T-cell (primary cell): ENCODE data around the gene ZNF608. TPM values are rescaled to one million over a fixed set of nuclear protein-coding genes. Genes with fewer than 3 reads are reported as not detected.

ENCODE experiments used
- ATAC-seq, 4 experiments: fragments of 200-7000 bp in 3 of 4; fragments of 150-1000 bp in 1 of 4; cut with Tn5 transposase; replicated peaks in 1 of 4; 1 replicate in 3 of 4; 2 replicates in 1 of 4; pipeline ENCODE4 v1.10.0; 2021; ENCODE audit warnings: moderate library complexity in 3 of 4, mild to moderate bottlenecking in 2 of 4, moderate number of reproducible peaks in 1 of 4
- CTCF ChIA-PET, 2 donors: fragments of 300-600 bp; sonication (Branson Sonifier 250); formaldehyde crosslinking; loops; one replicate each; lab custom pipeline; 2022; ENCODE audit warnings: antibody characterized with exemption in 2 of 2; lab: Charles Lee
- POLR2A ChIA-PET, 2 donors: fragments of 300-600 bp; sonication (Branson Sonifier 250); formaldehyde crosslinking; loops; one replicate each; lab custom pipeline; 2022; ENCODE audit warnings: antibody characterized with exemption in 2 of 2; lab: Charles Lee
- DNase-seq, 35 experiments: peaks; one replicate each; pipeline versions ENCODE4 v3.0.0 to v3.0.0-alpha.2; 2013 to 2023
- H3K27ac ChIP-seq: one replicate; pipeline ENCODE4 v1.5.1; 2013; ENCODE audit warnings: low read length
- H3K27me3 ChIP-seq, 2 experiments: replicated peaks in 1 of 2; 1 replicate in 1 of 2; 2 replicates in 1 of 2; pipeline versions ENCODE4 v1.6.1 to v1.7.0; 2013; ENCODE audit warnings: low read length in 1 of 2, mixed read lengths in 1 of 2; ENCODE audit not compliant: control insufficient read depth in 2 of 2, insufficient read depth in 2 of 2; ENCODE audit errors: extremely low read depth in 1 of 2
- H3K36me3 ChIP-seq, 2 donors: 1 replicate in 1 of 2; 2 replicates in 1 of 2; pipeline versions ENCODE4 v1.6.1 to v1.7.0; 2013; ENCODE audit warnings: low read length in 1 of 2; ENCODE audit not compliant: control insufficient read depth in 2 of 2, insufficient read depth in 1 of 2; ENCODE audit errors: extremely low read depth in 1 of 2
- H3K4me1 ChIP-seq, 2 experiments: 1 replicate in 1 of 2; 2 replicates in 1 of 2; pipeline versions ENCODE4 v1.6.1 to v1.7.0; 2013; ENCODE audit warnings: low read length in 2 of 2, mixed read lengths in 1 of 2; ENCODE audit not compliant: insufficient read depth in 2 of 2, control insufficient read depth in 1 of 2; ENCODE audit errors: extremely low read depth in 1 of 2
- H3K4me3 ChIP-seq, 2 donors: 1 replicate in 1 of 2; 2 replicates in 1 of 2; pipeline versions ENCODE4 v1.5.1 to v1.7.0; 2013; ENCODE audit warnings: mild to moderate bottlenecking in 2 of 2, low read length in 1 of 2, moderate library complexity in 1 of 2; ENCODE audit not compliant: control insufficient read depth in 1 of 2; ENCODE audit errors: extremely low read depth in 1 of 2
- H3K9me3 ChIP-seq: 2 replicates; pipeline ENCODE4 v1.7.0; 2013
- H3K27ac Mint-ChIP-seq, 2 donors: one replicate each; pipeline ENCODE4 v1.8.0; 2020 to 2021; ENCODE audit warnings: mild to moderate bottlenecking in 2 of 2, mixed read lengths in 2 of 2
- H3K27me3 Mint-ChIP-seq, 2 donors: one replicate each; pipeline ENCODE4 v1.8.0; 2021 to 2022; ENCODE audit warnings: mixed read lengths in 2 of 2
- H3K36me3 Mint-ChIP-seq: one replicate; pipeline ENCODE4 v1.8.0; 2021; ENCODE audit warnings: mixed read lengths
- H3K4me1 Mint-ChIP-seq, 3 donors: one replicate each; pipeline ENCODE4 v1.8.0; 2020 to 2022; ENCODE audit warnings: mixed read lengths in 3 of 3, mild to moderate bottlenecking in 1 of 3
- H3K4me3 Mint-ChIP-seq, 3 donors: one replicate each; pipeline ENCODE4 v1.8.0; 2020 to 2022; ENCODE audit warnings: mild to moderate bottlenecking in 3 of 3, mixed read lengths in 3 of 3, moderate library complexity in 3 of 3
- H3K9me3 Mint-ChIP-seq, 3 donors: one replicate each; pipeline ENCODE4 v1.8.0; 2020 to 2022; ENCODE audit warnings: mixed read lengths in 3 of 3
- WGBS: methylation state at CpG from one replicate; pipeline ENCODE4 v1.1.5; 2013; ENCODE audit warnings: missing lambda C conversion rate; ENCODE audit not compliant: insufficient coverage; 5-methylcytosine and 5-hydroxymethylcytosine counted together
- total RNA-seq, 35 experiments: library from RNA in 6 of 35; stranded (reverse) in 6 of 35; fragments of 120-200 nt in 1 of 35; gene quantifications; one replicate each; pipeline versions ENCODE4 v1.2.1 to v1.2.4 and lab custom pipeline; 2013 to 2026

The ZNF608 gene
- total RNA-seq, 5 donors from 2014 or later (not counting 1 experiment from before 2014, with no cell fraction given): 0.26 to 1.3 (median 0.49) TPM

GRCh38 chr5:124783794-124784193, 37.4 kb upstream of the ZNF608 start:
- H3K27me3 ChIP-seq: no peaks in the 10 kb centered on the region
- Mint-ChIP-seq H3K36me3 (no peaks in the 10 kb centered on the region), H3K4me1 (no peaks in the 10 kb centered on the region), H3K27me3 (no peaks in the 10 kb centered on the region), H3K4me3 (no peak overlapping the region), H3K27ac (no peak overlapping the region), H3K9me3 (peaks cover 0 to 6% (median 0%) of the 10 kb centered on the region in 3 donors)
- ChIA-PET POLR2A (no interaction called here), CTCF (no interaction called here)
- DNase-seq: no peak
- no peak overlapping the region for H3K4me3 ChIP-seq
- WGBS: no CpG with 5 or more reads among the region's 2 CpGs
- no peak overlapping the region for H3K27ac ChIP-seq
- ATAC-seq: no peak
- H3K9me3 ChIP-seq: no peaks in the 10 kb centered on the region
- no peaks in the 10 kb centered on the region for H3K4me1 ChIP-seq
- no peaks in the 10 kb centered on the region for H3K36me3 ChIP-seq

- no peaks in the 10 kb centered on the region for H3K36me3 Mint-ChIP-seq
- DNase-seq (no peak), ATAC-seq (no peak)
- H3K4me3 Mint-ChIP-seq: no peak overlapping the region
- ChIA-PET POLR2A (no interaction called here), CTCF (no interaction called here)
- H3K4me1 Mint-ChIP-seq: no peaks in the 10 kb centered on the region
- Histone ChIP-seq H3K4me3 (no peak overlapping the region), H3K4me1 (no peaks in the 10 kb centered on the region), H3K9me3 (no peaks in the 10 kb centered on the region), H3K36me3 (no peaks in the 10 kb centered on the region), H3K27ac (no peak overlapping the region), H3K27me3 (no peaks in the 10 kb centered on the region)
- no peak overlapping the region for H3K27ac Mint-ChIP-seq
- no peaks in the 10 kb centered on the region for H3K27me3 Mint-ChIP-seq
- 92% methylated on average over 3 of the region's 3 CpGs for whole genome bisulfite sequencing
- peaks cover 0 to 6% (median 0%) of the 10 kb centered on the region in 3 donors for H3K9me3 Mint-ChIP-seq
These were observed 36.8 kb upstream of the ZNF608 start for GRCh38 chr5:124783285-124783684.

- Mint-ChIP-seq H3K27me3 (no peaks in the 10 kb centered on the region), H3K27ac (no peak overlapping the region), H3K36me3 (no peaks in the 10 kb centered on the region), H3K4me3 (no peak overlapping the region), H3K9me3 (peaks cover 0 to 8% (median 4%) of the 10 kb centered on the region in 3 donors), H3K4me1 (no peaks in the 10 kb centered on the region)
- Histone ChIP-seq H3K4me1 (no peaks in the 10 kb centered on the region), H3K27ac (no peak overlapping the region), H3K27me3 (no peaks in the 10 kb centered on the region), H3K9me3 (no peaks in the 10 kb centered on the region), H3K4me3 (no peak overlapping the region), H3K36me3 (no peaks in the 10 kb centered on the region)
- POLR2A ChIA-PET: interaction anchor here in 1 of 2 donors (0.5 kb wide), 1 partner anchor 12 kb away, joined by 3 read pairs; no protein-coding TSS in a partner anchor
- CTCF ChIA-PET: no interaction called here
- DNase-seq (no peak), ATAC-seq (no peak)
- no CpG with 5 or more reads among the region's 1 CpG for WGBS
These were observed 35.8 kb upstream of the ZNF608 start for GRCh38 chr5:124782262-124782661.

- no peaks in the 10 kb centered on the region for H3K27me3 Mint-ChIP-seq
- no peak overlapping the region for H3K4me3 Mint-ChIP-seq
- ChIA-PET POLR2A (no interaction called here), CTCF (no interaction called here)
- no peaks in the 10 kb centered on the region for H3K36me3 Mint-ChIP-seq
- H3K4me3 ChIP-seq: no peak overlapping the region
- no peaks in the 10 kb centered on the region for H3K4me1 Mint-ChIP-seq
- ATAC-seq: no peak
- no peaks in the 10 kb centered on the region for H3K4me1 ChIP-seq
- 100% methylated on average over 1 of the region's 4 CpGs for WGBS
- H3K9me3 ChIP-seq: no peaks in the 10 kb centered on the region
- peaks cover 0 to 8% (median 4%) of the 10 kb centered on the region in 3 donors for H3K9me3 Mint-ChIP-seq
- no peak overlapping the region for H3K27ac ChIP-seq
- no peaks in the 10 kb centered on the region for H3K27me3 ChIP-seq
- DNase-seq: no peak
- H3K36me3 ChIP-seq: no peaks in the 10 kb centered on the region
- no peak overlapping the region for H3K27ac Mint-ChIP-seq
These were observed 33.6 kb upstream of the ZNF608 start for GRCh38 chr5:124780011-124780410.

GRCh38 chr5:124773315-124774311, 27.2 kb upstream of the ZNF608 start:
- peaks cover 4 to 8% (median 4%) of the 10 kb centered on the region in 3 donors for H3K9me3 Mint-ChIP-seq
- no peaks in the 10 kb centered on the region for H3K36me3 Mint-ChIP-seq
- Histone ChIP-seq H3K9me3 (no peaks in the 10 kb centered on the region), H3K27me3 (no peaks in the 10 kb centered on the region), H3K27ac (no peak overlapping the region), H3K36me3 (no peaks in the 10 kb centered on the region), H3K4me1 (no peaks in the 10 kb centered on the region), H3K4me3 (no peak overlapping the region)
- no peaks in the 10 kb centered on the region for H3K27me3 Mint-ChIP-seq
- DNase-seq (no peak), ATAC-seq (no peak)
- ChIA-PET POLR2A (no interaction called here), CTCF (interaction anchor here in 1 of 2 donors (0.5 to 0.6 kb wide), 2 partner anchors 7 to 66 kb away, joined by 4 to 8 read pairs; no protein-coding TSS in a partner anchor)
- no CpG with 5 or more reads among the region's 5 CpGs for WGBS
- H3K4me3 Mint-ChIP-seq: no peak overlapping the region
- no peaks in the 10 kb centered on the region for H3K4me1 Mint-ChIP-seq
- H3K27ac Mint-ChIP-seq: no peak overlapping the region

GRCh38 chr5:124772457-124773200, 26.2 kb upstream of the ZNF608 start:
- H3K9me3 Mint-ChIP-seq: peaks cover 0 to 5% (median 4%) of the 10 kb centered on the region in 3 donors
- H3K4me3 Mint-ChIP-seq: no peak overlapping the region
- no peaks in the 10 kb centered on the region for H3K27me3 Mint-ChIP-seq
- POLR2A ChIA-PET: no interaction called here
- DNase-seq: no peak
- Histone ChIP-seq H3K36me3 (no peaks in the 10 kb centered on the region), H3K4me3 (no peak overlapping the region), H3K9me3 (no peaks in the 10 kb centered on the region), H3K27ac (no peak overlapping the region), H3K27me3 (no peaks in the 10 kb centered on the region), H3K4me1 (no peaks in the 10 kb centered on the region)
- no peak overlapping the region for H3K27ac Mint-ChIP-seq
- CTCF ChIA-PET: no interaction called here
- WGBS: 100% methylated on average over 1 of the region's 1 CpG
- H3K36me3 Mint-ChIP-seq: no peaks in the 10 kb centered on the region
- no peaks in the 10 kb centered on the region for H3K4me1 Mint-ChIP-seq
- ATAC-seq: no peak
